SK-MEL-5 (cell line): ENCODE data around the gene SNX27. TPM values are rescaled to one million over a fixed set of nuclear protein-coding genes. Genes with fewer than 3 reads are reported as not detected.
A peak's percentile ranks its signal among the peaks of the same experiment; 100 is the strongest.
"Not testable (repeated sequence)": the region's sequence is repeated elsewhere in the genome, so short reads cannot be mapped to it uniquely, and the experiment has no call there.

Experiments used
- DNase-seq: peaks from one replicate; pipeline ENCODE4 v3.0.0-alpha.2; 2016; ENCODE audit warnings: low read depth, low spot score
- in situ Hi-C: cut with HindIII; loops from 2 replicates; pipeline ENCODE4 v1.10.0; 2016; ENCODE audit warnings: low sequenced_read_pairs, high pct_unique_total_duplicates, low pct_unique_long_range_greater_than_20kb
- total RNA-seq: library from RNA; depleted of rRNA; stranded (reverse); fragments of >200 nt; shearing (Covaris generic); gene quantifications from 2 replicates; pipeline ENCODE4 v1.2.3, GENCODE V29; 2014

Gene SNX27
- total RNA-seq, 1 experiment from 2014 or later = 30.4 TPM

GRCh38 chr1:151680826-151681225 is 69.0 kb downstream of the SNX27 start:
- no peak for DNase-seq
- in situ Hi-C loops = no loop called here

DNA sequence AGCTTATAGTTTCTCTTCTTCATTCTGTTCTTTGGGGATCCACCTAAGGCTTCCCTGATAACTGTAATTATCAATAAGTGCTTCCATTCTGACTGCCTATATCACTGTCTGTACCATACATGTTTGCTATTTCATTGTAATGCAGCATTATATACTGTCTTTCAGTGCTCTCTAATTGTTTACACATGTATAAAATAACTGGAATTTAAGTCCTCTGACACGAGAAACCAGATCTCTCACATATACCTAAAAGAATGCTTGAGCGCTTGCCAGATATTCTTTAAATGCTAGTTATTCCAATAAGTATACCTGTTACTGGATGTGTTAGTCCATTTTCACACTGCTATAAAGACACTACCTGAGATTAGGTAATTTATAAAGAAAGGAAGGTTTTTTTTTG is 70.1 kb downstream of the SNX27 start:
- no peak for DNase-seq
- in situ Hi-C loops = no loop called here

DNA sequence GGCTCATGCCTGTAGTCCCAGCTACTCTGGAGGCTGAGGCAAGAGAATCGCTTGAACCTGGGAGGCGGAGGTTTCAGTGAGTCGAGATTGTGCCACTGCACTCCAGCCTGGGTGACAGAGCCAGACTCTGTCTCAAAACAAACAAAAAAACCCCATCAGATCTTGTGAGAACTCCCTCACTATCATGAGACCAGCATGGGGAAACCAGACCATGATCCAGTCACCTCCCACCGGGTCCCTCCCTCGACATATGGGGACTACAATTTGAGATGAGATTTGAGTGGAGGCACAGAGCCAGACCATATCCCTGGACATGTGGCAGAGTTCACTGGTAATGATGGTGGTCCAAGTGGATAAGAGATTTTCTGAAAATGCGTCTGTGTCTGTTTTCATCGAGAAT is 71.1 kb downstream of the SNX27 start:
- in situ Hi-C loops, DNase-seq: not testable (repeated sequence)

DNA sequence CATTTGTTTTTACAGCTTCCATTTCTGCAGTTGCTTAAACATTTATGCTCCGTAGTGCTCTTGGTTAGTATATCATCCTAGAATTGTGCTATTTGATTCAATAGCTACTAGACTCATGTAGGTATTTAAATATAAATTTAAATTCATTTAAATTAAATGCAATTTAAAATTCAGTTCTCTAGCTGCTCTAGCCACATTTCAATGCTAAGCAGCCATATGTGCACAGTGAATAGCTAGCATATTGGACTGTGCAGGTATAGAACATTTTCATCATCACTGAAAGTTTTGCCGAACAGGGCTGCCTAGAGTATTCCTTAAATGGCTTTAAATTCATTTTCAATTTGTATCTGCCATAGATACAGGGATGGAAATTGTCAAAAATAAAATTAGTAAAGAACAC is 72.3 kb downstream of the SNX27 start:
- in situ Hi-C loops = no loop called here
- DNase-seq = no peak

DNA sequence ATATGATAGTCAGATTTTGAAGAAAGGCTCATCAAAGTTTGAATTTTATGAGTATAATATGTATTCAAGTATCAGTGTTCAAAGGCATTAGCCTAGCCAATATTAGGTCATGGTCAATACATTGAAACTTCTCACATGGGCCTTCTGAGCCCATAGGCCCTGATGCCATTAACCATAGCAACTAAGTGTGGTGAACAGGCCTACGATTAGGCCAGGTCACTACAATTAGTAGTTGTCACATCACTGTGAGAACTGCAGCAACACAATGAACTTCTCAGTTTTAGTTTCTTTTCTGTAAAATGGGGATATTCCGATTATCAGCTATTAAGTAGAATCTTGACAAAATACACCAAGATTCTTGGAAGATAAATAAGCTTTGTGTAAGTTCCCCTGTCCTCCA is 74.7 kb downstream of the SNX27 start:
- no peak for DNase-seq
- in situ Hi-C loops = no loop called here

DNA sequence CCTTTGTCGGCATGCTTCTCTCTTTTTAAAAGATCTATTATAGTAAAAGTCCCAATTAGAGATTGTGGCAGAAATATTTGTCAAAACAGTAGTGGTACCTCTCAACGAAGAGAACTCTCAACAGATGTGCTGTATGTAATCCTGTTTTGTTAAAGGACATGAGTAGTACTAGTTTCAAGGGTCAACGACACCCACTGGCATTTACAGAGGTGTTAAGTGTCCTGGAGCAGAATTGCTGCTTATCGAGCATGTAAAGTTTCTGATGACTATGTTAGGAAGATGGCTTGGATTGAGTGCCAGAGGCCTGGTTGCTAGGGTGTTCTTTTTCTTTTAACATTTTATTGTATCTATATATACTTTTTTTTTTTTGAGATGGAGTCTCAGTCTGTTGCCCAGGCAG is 77.6 kb downstream of the SNX27 start:
- DNase-seq = no peak
- in situ Hi-C loops = no loop called here

GRCh38 chr1:151692226-151692625 is 80.4 kb downstream of the SNX27 start:
- DNase-seq = no peak
- in situ Hi-C loops = no loop called here

- in situ Hi-C loops = no loop called here
- DNase-seq = peak; percentile 78
Observed at GRCh38 chr1:151693057-151693651, 81.3 kb downstream of the SNX27 start.

- in situ Hi-C loops = no loop called here
- no peak for DNase-seq
Observed at GRCh38 chr1:151701515-151701914, 89.7 kb downstream of the SNX27 start.

DNA sequence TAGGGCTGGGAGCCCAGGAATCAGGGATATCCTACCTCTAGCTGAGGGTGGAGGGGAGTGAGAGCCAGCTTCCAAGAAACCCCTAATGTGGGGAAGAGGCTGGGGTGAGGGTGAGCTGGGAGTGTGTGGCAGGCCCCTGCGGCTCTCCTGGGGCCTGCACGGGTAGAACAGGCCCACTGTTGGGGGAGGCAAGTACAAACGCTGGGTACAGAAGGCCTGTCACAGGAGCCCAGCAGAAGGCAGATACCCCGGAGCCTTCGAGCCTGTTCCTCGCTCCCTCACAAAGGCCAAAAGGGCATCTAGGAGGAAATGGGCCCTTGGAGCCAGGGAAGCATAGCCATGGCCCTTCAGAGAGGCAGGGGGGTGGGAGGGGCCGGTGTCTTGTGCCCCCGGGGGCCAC is 91.1 kb downstream of the SNX27 start:
- in situ Hi-C loops = no loop called here
- no peak for DNase-seq

GRCh38 chr1:151703813-151704212 is 92.0 kb downstream of the SNX27 start:
- in situ Hi-C loops = no loop called here
- no peak for DNase-seq

DNA sequence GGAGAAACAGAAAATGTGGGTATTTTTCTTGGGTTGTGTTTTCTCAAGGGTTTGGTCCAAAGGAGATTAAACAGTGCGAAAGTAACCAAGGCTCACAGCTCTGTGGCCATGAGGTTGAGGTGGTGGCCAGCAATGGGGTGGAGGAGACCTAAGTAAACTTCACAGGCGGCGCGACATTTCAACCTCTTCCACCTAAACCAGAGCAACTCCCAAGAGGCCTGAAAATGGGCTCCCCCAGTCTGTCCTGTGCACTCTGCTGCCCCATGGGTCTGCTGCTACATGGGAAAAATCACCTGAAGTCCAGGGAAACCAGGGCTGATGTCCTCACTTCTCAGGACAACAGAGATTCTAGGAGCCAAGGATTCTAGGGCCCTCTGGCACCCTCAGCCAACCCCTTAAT is 92.4 kb downstream of the SNX27 start:
- in situ Hi-C loops = no loop called here
- DNase-seq = no peak

- in situ Hi-C loops = no loop called here
- no peak for DNase-seq
Observed at GRCh38 chr1:151705146-151705545, 93.3 kb downstream of the SNX27 start.

GRCh38 chr1:151705753-151706463 is 94.1 kb downstream of the SNX27 start:
- in situ Hi-C loops = no loop called here
- no peak for DNase-seq

- DNase-seq = no peak
- in situ Hi-C loops = no loop called here
Observed at GRCh38 chr1:151706464-151707415, 94.9 kb downstream of the SNX27 start.

DNA sequence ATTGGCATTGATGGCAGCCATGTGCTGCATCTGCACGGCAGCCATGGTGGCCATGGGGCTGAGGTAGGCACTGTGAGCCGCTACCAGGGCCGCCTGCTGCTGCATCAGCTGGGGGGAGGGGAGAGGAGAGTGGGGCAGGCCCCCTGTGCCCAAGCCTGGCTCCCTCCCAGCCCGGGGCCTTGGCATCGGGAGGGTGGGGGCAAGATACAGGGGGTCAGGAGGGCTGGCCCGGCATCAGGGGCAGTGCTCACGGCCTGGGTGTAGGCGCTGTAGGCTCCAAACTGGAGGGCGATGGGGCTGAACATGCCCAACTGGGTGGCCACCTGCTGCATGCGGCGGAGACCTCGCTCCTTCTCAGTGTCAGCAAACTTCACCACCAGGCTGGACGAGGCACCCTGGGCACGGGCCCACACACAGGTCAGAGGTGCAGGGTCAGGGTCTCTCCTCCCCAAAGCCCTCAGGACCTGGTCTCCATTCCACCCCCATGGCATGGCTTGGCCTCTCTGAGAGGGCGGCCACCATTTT is 95.8 kb downstream of the SNX27 start:
- in situ Hi-C loops = no loop called here
- DNase-seq = no peak

DNA sequence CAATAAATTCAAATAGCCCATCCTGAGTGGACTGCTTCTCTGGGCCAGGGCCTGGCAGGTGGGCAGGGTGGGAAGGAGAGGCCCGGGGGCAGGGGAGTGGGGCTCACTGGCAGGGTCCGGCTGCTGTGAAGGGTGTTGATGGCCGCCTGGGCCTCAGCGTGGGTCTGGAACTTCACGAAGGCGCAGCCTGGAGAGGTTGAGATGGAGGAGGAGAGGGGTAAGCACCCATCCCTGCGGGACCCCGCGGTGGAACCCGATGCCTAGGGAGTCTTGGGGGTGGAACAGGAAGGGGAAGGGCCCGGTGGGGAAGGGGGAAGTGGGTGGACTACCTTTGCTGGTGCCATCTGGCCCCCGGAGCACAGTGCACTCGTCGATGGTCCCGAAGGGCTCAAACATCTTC is 97.0 kb downstream of the SNX27 start:
- no peak for DNase-seq
- in situ Hi-C loops = no loop called here

GRCh38 chr1:151710187-151710840 is 98.5 kb downstream of the SNX27 start:
- DNase-seq = peak; percentile 55
- in situ Hi-C loops = no loop called here
